IPS DF 19.7 (cell line): ENCODE results near the gene HTRA1.

Experiments used
- DNase-seq: peaks from one replicate; pipeline ENCODE4 v3.0.0-alpha.2; 2013; ENCODE audit warnings: low read depth, low spot score

HTRA1 gene

GRCh38 chr10:122515588-122516231, 54.4 kb downstream of the HTRA1 start:
- DNase-seq = no peak

DNA sequence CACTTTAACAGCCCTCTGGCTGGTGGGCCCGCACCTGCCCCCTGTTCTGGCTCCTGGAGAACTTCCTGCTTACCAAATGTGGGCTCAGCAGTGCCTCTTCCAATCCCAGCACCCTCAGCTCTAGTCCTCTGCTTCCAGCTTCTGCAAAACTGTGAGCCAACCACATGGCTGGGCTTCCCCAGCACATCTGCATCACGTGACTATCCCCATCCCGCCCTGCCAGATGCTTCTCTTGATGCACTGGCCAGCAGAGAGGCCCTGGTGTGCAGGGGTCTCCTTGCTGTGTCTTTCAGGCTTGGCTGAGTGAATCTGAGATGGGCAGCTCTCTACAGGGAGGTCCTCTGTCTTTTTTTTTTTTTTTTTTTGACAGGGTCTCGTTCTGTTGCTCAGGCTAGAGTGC, 55.4 kb downstream of the HTRA1 start:
- DNase-seq = no peak

DNA sequence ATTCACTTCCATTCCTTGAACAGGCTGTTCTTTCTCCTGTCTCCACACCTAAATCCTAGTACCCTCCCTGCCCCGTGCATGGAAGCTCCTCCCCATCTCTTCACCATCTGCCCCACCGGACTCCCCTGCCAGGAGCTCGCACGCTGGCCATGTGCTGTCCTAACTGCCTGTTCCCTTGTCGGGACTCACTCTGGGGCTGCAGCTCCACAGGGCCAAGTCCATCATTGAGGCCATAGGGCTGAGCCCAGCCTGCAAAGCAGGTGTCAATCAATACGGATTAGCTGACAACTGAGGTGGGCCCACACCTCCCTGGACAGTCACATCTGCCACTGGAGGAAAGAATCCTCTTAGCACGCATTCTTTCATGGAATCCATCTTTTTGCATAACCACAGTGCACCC, 57.8 kb downstream of the HTRA1 start:
- no peak for DNase-seq

- no peak for DNase-seq
Measured at GRCh38 chr10:122519873-122520272, 58.5 kb downstream of the HTRA1 start.

GRCh38 chr10:122521011-122521410, 59.7 kb downstream of the HTRA1 start:
- no peak for DNase-seq

GRCh38 chr10:122524811-122525210, 63.5 kb downstream of the HTRA1 start:
- DNase-seq = no peak

DNA sequence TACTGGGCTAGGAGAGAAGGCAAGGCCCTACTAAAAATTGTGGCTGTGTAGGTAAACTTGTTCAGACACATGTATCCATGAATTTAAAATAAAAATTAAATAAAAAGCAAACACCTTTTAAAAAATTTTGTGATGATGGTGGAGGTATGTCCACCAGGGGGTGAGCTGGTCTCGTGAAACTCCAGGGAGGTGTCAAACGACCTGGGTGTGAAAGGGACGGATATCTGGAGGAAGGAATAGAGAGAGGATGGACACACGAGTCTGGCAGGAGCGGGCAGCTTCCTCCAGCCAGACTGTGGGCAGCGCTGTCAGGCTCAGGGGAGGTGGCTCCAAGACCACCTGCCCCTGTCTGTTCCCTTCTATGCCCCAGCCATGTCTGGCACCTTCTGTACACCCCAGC, 64.4 kb downstream of the HTRA1 start:
- DNase-seq = peak; percentile 3

DNA sequence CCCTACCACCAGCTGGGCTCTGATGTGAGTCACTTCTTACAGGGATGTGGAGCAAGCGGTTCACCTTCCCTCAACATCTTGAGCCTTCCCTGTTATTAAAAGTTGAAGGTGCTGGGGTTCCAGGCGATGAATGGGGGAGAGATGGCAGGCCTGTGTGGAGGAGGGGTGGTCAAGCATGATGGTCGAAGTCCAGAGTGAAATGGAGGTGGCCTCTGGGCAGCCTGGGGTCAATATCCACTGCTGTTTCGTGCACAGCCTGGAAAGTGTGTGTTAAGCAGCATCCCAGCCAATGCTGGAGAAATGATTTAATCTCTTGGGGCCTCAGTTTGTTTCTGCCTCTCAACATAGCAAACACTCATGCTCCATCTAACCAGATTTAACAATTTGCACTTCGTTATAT, 65.5 kb downstream of the HTRA1 start:
- DNase-seq = no peak

DNA sequence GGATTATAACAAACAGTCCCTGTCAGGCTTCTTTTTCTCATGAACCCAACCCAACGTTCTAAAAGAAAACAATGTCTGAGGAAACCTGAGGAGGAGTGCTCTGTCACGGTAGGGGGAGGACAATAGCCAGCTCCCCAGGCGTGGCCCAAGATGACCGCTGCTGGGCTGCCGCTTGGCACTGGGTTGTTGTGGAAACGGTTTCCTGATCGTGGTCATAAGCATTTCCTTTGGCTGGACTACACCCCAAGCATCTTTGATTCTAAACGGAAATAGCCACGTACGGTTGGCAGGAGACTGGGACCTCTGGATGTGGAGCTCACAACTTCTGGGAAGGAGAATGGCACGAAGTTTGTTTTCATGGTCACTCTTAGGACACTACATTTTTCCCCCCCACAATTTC, 68.8 kb downstream of the HTRA1 start:
- DNase-seq = no peak

GRCh38 chr10:122531261-122531660, 69.9 kb downstream of the HTRA1 start:
- DNase-seq = no peak

GRCh38 chr10:122531939-122532338, 70.6 kb downstream of the HTRA1 start:
- DNase-seq = no peak

GRCh38 chr10:122532601-122533296, 71.4 kb downstream of the HTRA1 start:
- DNase-seq = no peak

- DNase-seq = no peak
Measured at GRCh38 chr10:122537545-122537944, 76.2 kb downstream of the HTRA1 start.

DNA sequence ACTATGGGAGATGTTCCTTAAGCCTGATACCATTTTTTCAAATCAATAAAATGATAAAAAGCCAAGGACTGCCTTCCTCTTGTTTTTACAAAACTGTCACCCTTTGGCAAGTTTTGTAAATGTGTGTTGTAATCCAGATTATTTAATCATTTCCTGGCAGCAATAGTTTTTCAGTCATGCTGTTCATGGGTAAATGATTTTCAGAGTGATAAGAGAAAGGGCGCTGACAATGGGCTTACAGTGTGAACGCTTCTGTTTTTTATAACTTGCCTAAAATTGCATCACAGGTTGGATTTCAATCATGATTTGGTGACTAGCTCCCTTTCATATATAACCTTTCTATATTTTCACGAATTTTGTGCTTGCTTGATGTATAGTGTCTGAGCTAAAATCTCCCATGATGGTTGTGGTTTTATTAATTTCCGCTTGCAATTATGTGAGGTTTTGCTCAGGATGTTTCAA, 80.2 kb downstream of the HTRA1 start:
- DNase-seq = no peak

GRCh38 chr10:122543676-122544445, 82.5 kb downstream of the HTRA1 start:
- no peak for DNase-seq

GRCh38 chr10:122544493-122544892, 83.1 kb downstream of the HTRA1 start:
- DNase-seq = no peak

GRCh38 chr10:122546242-122546641, 84.9 kb downstream of the HTRA1 start:
- no peak for DNase-seq

- DNase-seq = no peak
Measured at GRCh38 chr10:122548407-122549085, 87.2 kb downstream of the HTRA1 start.

- DNase-seq = no peak
Measured at GRCh38 chr10:122549636-122550035, 88.3 kb downstream of the HTRA1 start.

GRCh38 chr10:122550427-122550826, 89.1 kb downstream of the HTRA1 start:
- DNase-seq = no peak

- DNase-seq = no peak
Measured at GRCh38 chr10:122550983-122551382, 89.6 kb downstream of the HTRA1 start.

DNA sequence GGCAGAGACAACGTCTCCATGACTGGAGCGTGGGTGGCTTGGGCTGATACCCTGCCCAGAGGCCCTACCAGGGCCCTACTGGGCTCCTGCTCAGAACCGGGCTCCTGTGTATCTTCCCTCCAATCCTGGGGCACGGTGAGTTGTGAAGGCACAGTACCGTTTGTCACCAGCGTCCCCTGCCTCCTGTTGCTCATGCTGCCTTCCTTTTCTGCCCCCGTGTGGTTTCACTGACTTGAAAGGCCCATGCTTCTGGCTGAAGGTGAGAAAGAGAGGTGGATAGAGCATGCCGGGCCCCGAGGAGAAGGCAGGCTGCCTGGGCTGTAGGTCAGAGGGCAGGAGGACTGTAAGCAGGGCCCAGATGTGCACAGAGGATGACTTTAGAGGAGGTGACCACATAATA, 90.1 kb downstream of the HTRA1 start:
- DNase-seq = no peak
